Natural killer cell (primary cell): ENCODE data around the gene APOL5. TPM values are rescaled to one million over a fixed set of nuclear protein-coding genes. Genes with fewer than 3 reads are reported as not detected.

Source experiments
- ATAC-seq, 3 donors: fragments of 150-1000 bp in 2 of 3; fragments of 200-7000 bp in 1 of 3; cut with Tn5 transposase; 1 replicate in 1 of 3; 2 replicates in 2 of 3; pipeline ENCODE4 v1.10.0; 2021; ENCODE audit warnings: mild to moderate bottlenecking in 2 of 3, moderate library complexity in 2 of 3
- DNase-seq, 2 donors: peaks; one replicate each; pipeline versions ENCODE4 v3.0.0 to v3.0.0-alpha.2; 2013 to 2021; ENCODE audit warnings: mixed read lengths in 1 of 2
- H3K27ac ChIP-seq: one replicate; pipeline ENCODE4 v1.5.1; 2013; ENCODE audit warnings: mild to moderate bottlenecking, low read length
- H3K27me3 ChIP-seq: one replicate; pipeline ENCODE4 v1.6.1; 2013; ENCODE audit warnings: low read length; ENCODE audit not compliant: control insufficient read depth, insufficient read depth
- H3K36me3 ChIP-seq: one replicate; pipeline ENCODE4 v1.6.1; 2013; ENCODE audit warnings: low read length; ENCODE audit not compliant: control insufficient read depth, insufficient read depth
- H3K4me1 ChIP-seq: one replicate; pipeline ENCODE4 v1.6.1; 2013; ENCODE audit warnings: low read length; ENCODE audit not compliant: control insufficient read depth, insufficient read depth
- H3K4me3 ChIP-seq: one replicate; pipeline ENCODE4 v1.5.1; 2013; ENCODE audit warnings: low read length
- H3K9me3 ChIP-seq: one replicate; pipeline ENCODE4 v1.6.1; 2013; ENCODE audit warnings: low read length; ENCODE audit not compliant: control insufficient read depth, insufficient read depth
- H3K27ac Mint-ChIP-seq, 2 donors: one replicate each; pipeline ENCODE4 v1.8.0; 2022; ENCODE audit warnings: mild to moderate bottlenecking in 2 of 2, mixed read lengths in 2 of 2, moderate library complexity in 1 of 2
- H3K27me3 Mint-ChIP-seq, 2 donors: one replicate each; pipeline ENCODE4 v1.8.0; 2022; ENCODE audit warnings: low read depth in 2 of 2, mixed read lengths in 2 of 2
- H3K36me3 Mint-ChIP-seq: one replicate; pipeline ENCODE4 v1.8.0; 2022; ENCODE audit warnings: mixed read lengths
- H3K4me1 Mint-ChIP-seq, 2 donors: one replicate each; pipeline ENCODE4 v1.8.0; 2022; ENCODE audit warnings: mixed read lengths in 2 of 2
- H3K4me3 Mint-ChIP-seq: one replicate; pipeline ENCODE4 v1.8.0; 2022; ENCODE audit warnings: mild to moderate bottlenecking, moderate library complexity, mixed read lengths
- H3K9me3 Mint-ChIP-seq, 2 donors: one replicate each; pipeline ENCODE4 v1.8.0; 2022; ENCODE audit warnings: mixed read lengths in 2 of 2
- CTCF ChIP-seq: fragments of 200-600 bp; IDR thresholded peaks from one replicate; pipeline ENCODE4 v1.8.0; 2022; ENCODE audit warnings: antibody characterized with exemption
- WGBS: methylation state at CpG from one replicate; pipeline ENCODE4 v1.1.7; 2013; ENCODE audit warnings: missing lambda C conversion rate; ENCODE audit not compliant: insufficient coverage; 5-methylcytosine and 5-hydroxymethylcytosine counted together
- intact Hi-C: fragments of 100-400 bp; cut with micrococcal nuclease; formaldehyde crosslinking; loops from one replicate; pipeline ENCODE4 v1.14.2; 2022
- total RNA-seq, 4 donors: library from RNA; stranded (reverse); fragments of 120-200 nt in 1 of 4; gene quantifications; one replicate each; pipeline versions ENCODE4 v1.2.3 to v1.2.4, GENCODE V29; 2013 to 2022

APOL5 gene
- total RNA-seq, 3 donors from 2014 or later (not counting 1 experiment from before 2014, with no cell fraction given) = not detected

DNA sequence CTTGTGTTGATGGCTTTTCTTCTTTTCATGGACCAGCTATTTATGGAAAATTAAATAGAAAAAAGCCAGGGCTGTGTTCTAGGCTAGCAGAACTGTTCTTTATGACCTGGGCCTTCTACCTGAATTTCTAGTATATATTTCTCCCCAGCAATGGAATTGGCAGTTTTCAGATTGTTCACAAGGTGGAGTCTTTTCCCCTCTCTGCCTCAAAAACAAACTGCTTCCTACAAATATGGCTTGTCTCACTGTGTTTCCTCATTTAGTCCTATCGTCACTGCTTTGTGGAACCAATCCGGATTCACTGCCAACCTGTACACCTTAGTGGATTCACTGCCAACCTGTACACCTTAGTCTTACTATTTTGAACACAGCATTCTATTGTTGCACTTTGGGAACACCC, 5.0 kb upstream of the APOL5 start:
- Mint-ChIP-seq H3K27ac (no peak overlapping the region), H3K27me3 (peaks cover 0 to 6% of the 10 kb centered on the region in 2 donors), H3K36me3 (no peaks in the 10 kb centered on the region), H3K4me3 (no peak overlapping the region), H3K9me3 (peaks cover 0 to 2% of the 10 kb centered on the region in 2 donors), H3K4me1 (no peaks in the 10 kb centered on the region)
- ATAC-seq (no peak), DNase-seq (no peak)
- TF ChIP-seq CTCF = no peak
- WGBS = 88% methylated on average over 2 of the region's 2 CpGs
- no peaks in the 10 kb centered on the region for H3K9me3 ChIP-seq
- H3K27ac ChIP-seq = no peak overlapping the region
- no peaks in the 10 kb centered on the region for H3K27me3 ChIP-seq
- intact Hi-C loops = no loop called here
- H3K4me1 ChIP-seq = no peaks in the 10 kb centered on the region
- no peaks in the 10 kb centered on the region for H3K36me3 ChIP-seq
- H3K4me3 ChIP-seq = no peak overlapping the region

GRCh38 chr22:35719212-35719875, 1.7 kb downstream of the APOL5 start:
- 90% methylated on average over 15 of the region's 15 CpGs for WGBS
- no peaks in the 10 kb centered on the region for H3K4me1 Mint-ChIP-seq
- H3K4me3 Mint-ChIP-seq = no peak overlapping the region
- Histone ChIP-seq H3K4me1 (no peaks in the 10 kb centered on the region), H3K27me3 (no peaks in the 10 kb centered on the region), H3K4me3 (no peak overlapping the region), H3K27ac (no peak overlapping the region), H3K36me3 (no peaks in the 10 kb centered on the region), H3K9me3 (no peaks in the 10 kb centered on the region)
- H3K27ac Mint-ChIP-seq = no peak overlapping the region
- no peak for ATAC-seq
- no peak for TF ChIP-seq CTCF
- H3K36me3 Mint-ChIP-seq = no peaks in the 10 kb centered on the region
- intact Hi-C loops = no loop called here
- no peaks in the 10 kb centered on the region for H3K9me3 Mint-ChIP-seq
- DNase-seq = no peak
- H3K27me3 Mint-ChIP-seq = no peaks in the 10 kb centered on the region

GRCh38 chr22:35721960-35722359, 4.3 kb downstream of the APOL5 start:
- intact Hi-C loops = no loop called here

More at GRCh38 chr22:35721960-35722359, 4.3 kb downstream of the APOL5 start:
- DNase-seq (no peak), ATAC-seq (no peak)
- Mint-ChIP-seq H3K9me3 (no peaks in the 10 kb centered on the region), H3K27me3 (peaks cover 0 to 3% of the 10 kb centered on the region in 2 donors), H3K27ac (no peak overlapping the region), H3K4me1 (peaks cover 0 to 15% of the 10 kb centered on the region in 2 donors), H3K36me3 (no peaks in the 10 kb centered on the region), H3K4me3 (no peak overlapping the region)
- Histone ChIP-seq H3K4me1 (no peaks in the 10 kb centered on the region), H3K9me3 (no peaks in the 10 kb centered on the region), H3K4me3 (no peak overlapping the region), H3K27ac (no peak overlapping the region), H3K36me3 (no peaks in the 10 kb centered on the region), H3K27me3 (no peaks in the 10 kb centered on the region)
- 94% methylated on average over 4 of the region's 4 CpGs for WGBS
- no peak for TF ChIP-seq CTCF
